Mammary epithelial cell (primary cell): ENCODE measurements around the gene ECT2L.

Experiments used
- EZH2 ChIP-seq: IDR thresholded peaks from 2 replicates; pipeline ENCODE4 v1.6.1; 2012; ENCODE audit warnings: low read length, inconsistent platforms, borderline replicate concordance
- TF ChIP-seq, protein P1 (sequence below), 2 donors: IDR thresholded peaks in 1 of 2; conservative IDR thresholded peaks in 1 of 2; 2 replicates each; pipeline ENCODE4 v1.5.1; 2011 to 2012; ENCODE audit warnings: inconsistent platforms in 2 of 2, low read length in 2 of 2, mild to moderate bottlenecking in 2 of 2, control low read depth in 1 of 2, low read depth in 1 of 2; ENCODE audit not compliant: insufficient read depth in 1 of 2; ENCODE audit errors: extremely low read depth in 1 of 2

DNA sequence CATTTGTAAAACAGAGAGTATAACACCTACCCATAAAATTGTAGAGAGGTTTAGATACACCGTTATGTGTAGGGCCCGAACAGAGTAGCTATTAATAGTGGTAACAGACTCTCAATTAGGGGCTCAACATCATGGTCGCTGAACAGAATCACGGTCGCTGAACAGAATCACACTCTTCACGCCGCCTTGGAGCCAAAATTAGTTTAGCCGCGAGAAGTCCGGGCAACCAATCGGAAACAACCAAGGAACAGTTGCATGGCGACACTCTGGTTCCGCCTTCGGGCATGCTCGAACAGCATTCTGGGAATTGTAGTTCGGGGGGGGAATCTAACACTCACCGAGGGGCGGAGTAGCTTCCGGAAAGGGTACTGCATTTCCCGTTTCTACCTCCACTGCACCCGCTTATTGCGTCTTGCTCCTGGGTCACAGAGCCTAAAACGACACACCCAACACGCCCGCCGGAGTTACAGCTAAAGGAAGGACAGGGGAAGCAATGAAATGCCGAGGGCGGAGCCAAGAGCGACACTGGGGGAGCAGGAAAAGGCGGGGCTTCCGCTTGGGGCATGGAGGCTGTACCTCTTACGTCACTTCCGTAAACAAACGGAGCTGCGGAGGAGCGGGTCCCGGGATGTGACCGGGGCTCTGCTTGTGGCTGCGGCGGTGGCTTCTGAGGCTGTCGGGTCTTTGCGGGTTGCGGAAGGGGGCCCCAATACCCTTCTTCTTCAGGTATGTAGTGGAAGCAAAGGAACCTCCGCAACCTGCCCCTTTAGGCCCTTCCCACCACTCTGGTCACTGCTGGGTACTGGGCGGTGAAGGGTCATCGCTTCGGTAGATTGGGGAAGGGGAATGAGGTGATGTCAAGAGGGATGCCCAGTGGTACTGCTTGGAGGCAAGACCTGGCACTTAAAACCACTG lies 22.5 kb upstream of the ECT2L start, which contains the start of gene CCDC28A:
- TF ChIP-seq, protein P1, sequence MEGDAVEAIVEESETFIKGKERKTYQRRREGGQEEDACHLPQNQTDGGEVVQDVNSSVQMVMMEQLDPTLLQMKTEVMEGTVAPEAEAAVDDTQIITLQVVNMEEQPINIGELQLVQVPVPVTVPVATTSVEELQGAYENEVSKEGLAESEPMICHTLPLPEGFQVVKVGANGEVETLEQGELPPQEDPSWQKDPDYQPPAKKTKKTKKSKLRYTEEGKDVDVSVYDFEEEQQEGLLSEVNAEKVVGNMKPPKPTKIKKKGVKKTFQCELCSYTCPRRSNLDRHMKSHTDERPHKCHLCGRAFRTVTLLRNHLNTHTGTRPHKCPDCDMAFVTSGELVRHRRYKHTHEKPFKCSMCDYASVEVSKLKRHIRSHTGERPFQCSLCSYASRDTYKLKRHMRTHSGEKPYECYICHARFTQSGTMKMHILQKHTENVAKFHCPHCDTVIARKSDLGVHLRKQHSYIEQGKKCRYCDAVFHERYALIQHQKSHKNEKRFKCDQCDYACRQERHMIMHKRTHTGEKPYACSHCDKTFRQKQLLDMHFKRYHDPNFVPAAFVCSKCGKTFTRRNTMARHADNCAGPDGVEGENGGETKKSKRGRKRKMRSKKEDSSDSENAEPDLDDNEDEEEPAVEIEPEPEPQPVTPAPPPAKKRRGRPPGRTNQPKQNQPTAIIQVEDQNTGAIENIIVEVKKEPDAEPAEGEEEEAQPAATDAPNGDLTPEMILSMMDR (conservative IDR thresholded peaks at IDR 0.05 in 1 of 2, IDR thresholded peaks at IDR 0.05 in 1 of 2; ENCODE audit: extremely low read depth in 1 of 2, insufficient read depth in 1 of 2, low read depth in 1 of 2, low read length in 2 of 2): no peak
- TF ChIP-seq EZH2: no peak
